Endothelial cell of umbilical vein (primary cell): Measurements from ENCODE around the gene FOXP1. TPM values are rescaled to one million over a fixed set of nuclear protein-coding genes. Genes with fewer than 3 reads are reported as not detected.

Experiments
- BruUV-seq: library from RNA; stranded (reverse); fragments of 400-500 nt; replicated peaks from 2 replicates; lab custom pipeline; 2021; lab: Mats Ljungman, UMichigan
- CTCF ChIA-PET: fragments of 300-600, 350-600 bp; sonication (Branson Sonifier 250); formaldehyde crosslinking; loops from one replicate; lab custom pipeline; 2021; ENCODE audit warnings: antibody characterized with exemption, inconsistent platforms; lab: Charles Lee
- POLR2A ChIA-PET: fragments of 300-600, 350-600 bp; sonication (Branson Sonifier 250); formaldehyde crosslinking; loops from one replicate; lab custom pipeline; 2021; ENCODE audit warnings: antibody characterized with exemption, inconsistent platforms; lab: Charles Lee
- DNase-seq: peaks from one replicate; pipeline ENCODE4 v3.0.0-alpha.2; 2011; ENCODE audit warnings: low read depth, low spot score
- FAIRE-seq: peaks from 2 replicates; lab custom pipeline; 2011; peaks lifted over from hg19 to GRCh38; lab: Jason Lieb, UNC
- H2AFZ ChIP-seq: 2 replicates; pipeline ENCODE4 v1.6.0; 2012; ENCODE audit warnings: low read depth, low read length, control low read depth, inconsistent platforms
- H3K27ac ChIP-seq: 2 replicates; pipeline ENCODE4 v1.5.1; 2011; ENCODE audit warnings: low read depth, mild to moderate bottlenecking, control low read depth, low read length, moderate library complexity; ENCODE audit not compliant: insufficient read depth
- H3K27me3 ChIP-seq, 2 experiments: 2 replicates each; pipeline versions ENCODE4 v1.6.0 to v1.6.1; 2011; ENCODE audit warnings: low read length in 2 of 2, mixed read lengths in 1 of 2; ENCODE audit not compliant: control insufficient read depth in 2 of 2, insufficient read depth in 2 of 2
- H3K36me3 ChIP-seq, 2 experiments: 2 replicates in 1 of 2; 3 replicates in 1 of 2; pipeline ENCODE4 v1.5.1; 2011; ENCODE audit warnings: low read length in 2 of 2, mild to moderate bottlenecking in 1 of 2, moderate library complexity in 1 of 2; ENCODE audit not compliant: control insufficient read depth in 2 of 2, insufficient read depth in 2 of 2; ENCODE audit errors: extremely low read depth in 1 of 2
- H3K4me1 ChIP-seq: 3 replicates; pipeline ENCODE4 v1.5.1; 2011; ENCODE audit warnings: mild to moderate bottlenecking, low read length; ENCODE audit not compliant: control insufficient read depth, insufficient read depth; ENCODE audit errors: extremely low read depth
- H3K4me2 ChIP-seq: 2 replicates; pipeline ENCODE4 v1.6.1; 2011; ENCODE audit warnings: low read length, control low read depth, mixed read lengths; ENCODE audit not compliant: insufficient read depth
- H3K4me3 ChIP-seq, 3 experiments: fragments of 200-600 bp in 1 of 3; sonication (generic), shearing (Covaris generic) in 1 of 3; replicated peaks in 1 of 3; 2 replicates each; pipeline ENCODE4 v1.5.1; 2011 to 2016; ENCODE audit warnings: control low read depth in 3 of 3, low read length in 3 of 3, mild to moderate bottlenecking in 2 of 3, inconsistent platforms in 1 of 3, low read depth in 1 of 3, moderate library complexity in 1 of 3; ENCODE audit not compliant: insufficient read depth in 1 of 3
- H3K79me2 ChIP-seq: 2 replicates; pipeline ENCODE4 v1.6.0; 2012; ENCODE audit warnings: low read length, inconsistent platforms; ENCODE audit not compliant: control insufficient read depth, insufficient read depth
- H3K9ac ChIP-seq: replicated peaks from 2 replicates; pipeline ENCODE3; 2011; ENCODE audit warnings: low read length, control low read depth; ENCODE audit not compliant: insufficient read depth; ENCODE audit errors: extremely low read depth
- H3K9me1 ChIP-seq: replicated peaks from 3 replicates; pipeline ENCODE4 v1.6.0; 2011; ENCODE audit warnings: mild to moderate bottlenecking, low read length; ENCODE audit not compliant: control insufficient read depth, insufficient read depth; ENCODE audit errors: extremely low read depth
- H3K9me3 ChIP-seq: replicated peaks from 2 replicates; pipeline ENCODE4 v1.5.1; 2012; ENCODE audit warnings: low read length, inconsistent platforms; ENCODE audit not compliant: control insufficient read depth, insufficient read depth
- H4K20me1 ChIP-seq: replicated peaks from 2 replicates; pipeline ENCODE3; 2011; ENCODE audit warnings: mild to moderate bottlenecking, low read length; ENCODE audit not compliant: control insufficient read depth, insufficient read depth; ENCODE audit errors: extremely low read depth
- CTCF ChIP-seq, 2 donors: IDR thresholded peaks; 1 replicate in 1 of 2; 2 replicates in 1 of 2; pipeline ENCODE4 v1.5.1; 2011; ENCODE audit warnings: low read length in 2 of 2, mild to moderate bottlenecking in 2 of 2, moderate library complexity in 2 of 2, control low read depth in 1 of 2, inconsistent platforms in 1 of 2, low read depth in 1 of 2; ENCODE audit not compliant: insufficient read depth in 1 of 2; ENCODE audit errors: extremely low read depth in 1 of 2
- EZH2 ChIP-seq: IDR thresholded peaks from 2 replicates; pipeline ENCODE4 v1.6.1; 2012; ENCODE audit warnings: borderline replicate concordance, low read depth, mild to moderate bottlenecking, moderate library complexity, low read length, inconsistent platforms; ENCODE audit not compliant: severe bottlenecking
- FOS ChIP-seq: IDR thresholded peaks from 2 replicates; pipeline ENCODE4 v1.6.1; 2011; ENCODE audit warnings: mild to moderate bottlenecking, low read length, moderate library complexity, borderline replicate concordance; ENCODE audit not compliant: insufficient read depth
- GATA2 ChIP-seq: IDR thresholded peaks from 2 replicates; pipeline ENCODE4 v1.7.0; 2011; ENCODE audit warnings: low read depth, mild to moderate bottlenecking, moderate library complexity, mixed read lengths, low read length; ENCODE audit not compliant: insufficient read length, insufficient read depth
- JUN ChIP-seq: IDR thresholded peaks from 2 replicates; pipeline ENCODE4 v1.6.1; 2011; ENCODE audit warnings: borderline replicate concordance, low read depth; ENCODE audit not compliant: insufficient read length, insufficient read depth
- MAX ChIP-seq: IDR thresholded peaks from 2 replicates; pipeline ENCODE4 v1.6.1; 2011; ENCODE audit not compliant: insufficient read depth, insufficient read length
- MYC ChIP-seq: IDR thresholded peaks from one replicate; pipeline ENCODE4 v1.6.1; 2011; ENCODE audit warnings: mild to moderate bottlenecking, low read depth, low read length
- POLR2A ChIP-seq: IDR thresholded peaks from 2 replicates; pipeline ENCODE4 v1.6.1; 2012; ENCODE audit warnings: low read depth, mild to moderate bottlenecking, control low read depth, low read length
- POLR2AphosphoS5 ChIP-seq: IDR thresholded peaks from 2 replicates; pipeline ENCODE4 v1.6.1; 2012; ENCODE audit warnings: low read depth, mild to moderate bottlenecking, control low read depth, low read length, moderate library complexity; ENCODE audit not compliant: insufficient read depth
- dilution Hi-C: fragments of 300-500 bp; cut with MboI; formaldehyde crosslinking; loops from one replicate; pipeline ENCODE4 v1.15.0; 2019; ENCODE audit warnings: low sequenced_read_pairs; ENCODE audit not compliant: extremely low pct_ligation_motif_present
- intact Hi-C: fragments of 100-400 bp; cut with micrococcal nuclease; formaldehyde crosslinking; loops from one replicate; pipeline ENCODE4 v1.10.0; 2022
- polyA plus RNA-seq, 4 experiments: library from polyadenylated mRNA; depleted of rRNA in 3 of 4; stranded (reverse) in 3 of 4; unstranded in 1 of 4; fragments of >200 nt; gene quantifications; 2 replicates each; pipeline versions ENCODE4 v1.2.1 to v1.2.3, GENCODE V29; 2011 to 2012; ENCODE audit warnings: missing spikeins in 1 of 4
- total RNA-seq: library from RNA; stranded (reverse); gene quantifications from 2 replicates; pipeline ENCODE4 v1.2.3, GENCODE V29; 2021

FOXP1 gene
- total and polyA plus RNA-seq, 2 donors (not counting 3 experiments of a cell fraction or from before 2014, with no cell fraction given), result 41.0 to 107 TPM

GRCh38 chr3:71573181-71573580, 10.3 kb downstream of the FOXP1 start:
- ChIA-PET POLR2A (no interaction called here), CTCF (no interaction called here)
- dilution Hi-C loops, result no loop called here

GRCh38 chr3:71570546-71570945, 13.0 kb downstream of the FOXP1 start:
- BruUV-seq, result no TSS peak
- no peak overlapping the region for H3K27ac ChIP-seq
- no peak overlapping the region for H3K4me3 ChIP-seq
- no peaks in the 10 kb centered on the region for H3K27me3 ChIP-seq
- no peak for FAIRE-seq
- H3K9me1 ChIP-seq, result no peaks in the 10 kb centered on the region
- H4K20me1 ChIP-seq, result no peaks in the 10 kb centered on the region
- H2AFZ ChIP-seq, result no peak overlapping the region
- DNase-seq, result no peak
- ChIA-PET CTCF (no interaction called here), POLR2A (no interaction called here)
- H3K9ac ChIP-seq, result no peak overlapping the region
- no peaks in the 10 kb centered on the region for H3K9me3 ChIP-seq
- no peaks in the 10 kb centered on the region for H3K4me1 ChIP-seq
- TF ChIP-seq JUN (no peak), MYC (no peak), GATA2 (no peak), FOS (no peak), MAX (no peak), POLR2A (no peak), POLR2AphosphoS5 (no peak), EZH2 (no peak), CTCF (IDR thresholded peaks at IDR 0.05; ENCODE audit: extremely low read depth in 1 of 2, insufficient read depth in 1 of 2, low read depth in 1 of 2, low read length in 2 of 2) (no peak)
- H3K4me2 ChIP-seq, result no peak overlapping the region
- dilution Hi-C loops (no loop called here), intact Hi-C loops (no loop called here)
- H3K36me3 ChIP-seq, result no peaks in the 10 kb centered on the region
- no peaks in the 10 kb centered on the region for H3K79me2 ChIP-seq

More at GRCh38 chr3:71573181-71573580, 10.3 kb downstream of the FOXP1 start:
- no TSS peak for BruUV-seq
- H3K27ac ChIP-seq, result no peak overlapping the region
- no peak for DNase-seq
- no peaks in the 10 kb centered on the region for H3K27me3 ChIP-seq
- H3K9ac ChIP-seq, result no peak overlapping the region
- FAIRE-seq, result no peak
- TF ChIP-seq POLR2AphosphoS5, result no peak
- H3K4me3 ChIP-seq, result no peak overlapping the region
- H3K79me2 ChIP-seq, result no peaks in the 10 kb centered on the region
- H3K9me1 ChIP-seq, result no peaks in the 10 kb centered on the region
- H3K4me1 ChIP-seq, result peaks cover 8% of the 10 kb centered on the region
- no peak overlapping the region for H2AFZ ChIP-seq
- H4K20me1 ChIP-seq, result no peaks in the 10 kb centered on the region
- H3K36me3 ChIP-seq, result no peaks in the 10 kb centered on the region
- no peak overlapping the region for H3K4me2 ChIP-seq
- H3K9me3 ChIP-seq, result no peaks in the 10 kb centered on the region
- intact Hi-C loops, result no loop called here
